HepG2 (cell line): Measurements from ENCODE around the gene CDK8. TPM values are rescaled to one million over a fixed set of nuclear protein-coding genes. Genes with fewer than 3 reads are reported as not detected.

Experiments used
- ATAC-seq: fragments of 200-7000 bp; cut with Tn5 transposase; 3 replicates; pipeline ENCODE4 v1.9.1; 2020; ENCODE audit warnings: mild to moderate bottlenecking, moderate library complexity
- BruUV-seq: library from RNA; stranded (reverse); fragments of 400-500 nt; replicated peaks from 2 replicates; lab custom pipeline; 2021; lab: Mats Ljungman, UMichigan
- CTCF ChIA-PET: fragments of 300-600 bp; formaldehyde crosslinking; extraction: SDS; loops from one replicate; lab custom pipeline; 2021; ENCODE audit warnings: low total read pairs, inconsistent platforms, low intra/inter-chr PET ratio; lab: Yijun Ruan, JAX
- POLR2A ChIA-PET: fragments of 350-600 bp; sonication (Branson Sonifier 250); formaldehyde crosslinking; loops from one replicate; lab custom pipeline; 2020; ENCODE audit warnings: antibody characterized with exemption, inconsistent platforms; lab: Yijun Ruan, JAX
- DNase-seq: peaks from one replicate; pipeline ENCODE4 v3.0.0-alpha.2; 2015; ENCODE audit warnings: low spot score
- FAIRE-seq: peaks from 3 replicates; lab custom pipeline; 2011; peaks lifted over from hg19 to GRCh38; lab: Jason Lieb, UNC
- H2AFZ ChIP-seq: one replicate; pipeline ENCODE4 v1.6.1; 2011; ENCODE audit warnings: low read length, inconsistent platforms
- H3K27ac ChIP-seq: fragments of 300-600 bp; 3 replicates; pipeline ENCODE4 v1.8.0; 2011; ENCODE audit warnings: mixed run types, mild to moderate bottlenecking, mixed read lengths, low read length, inconsistent platforms; ENCODE audit not compliant: insufficient read depth; ENCODE audit errors: extremely low read length
- H3K27me3 ChIP-seq, 2 experiments: fragments of 200-600 bp in 1 of 2; 2 replicates in 1 of 2; 3 replicates in 1 of 2; pipeline versions ENCODE4 v1.6.0 to v1.8.0; 2011; ENCODE audit warnings: low read length in 2 of 2, mild to moderate bottlenecking in 2 of 2, moderate library complexity in 2 of 2, inconsistent platforms in 1 of 2; ENCODE audit not compliant: insufficient read depth in 2 of 2, control insufficient read depth in 1 of 2
- H3K36me3 ChIP-seq, 2 experiments: fragments of 200-600 bp in 1 of 2; replicated peaks in 1 of 2; 2 replicates in 1 of 2; 3 replicates in 1 of 2; pipeline versions ENCODE4 v1.5.1 to v1.8.0; 2011; ENCODE audit warnings: low read length in 2 of 2, inconsistent platforms in 1 of 2; ENCODE audit not compliant: insufficient read depth in 2 of 2, control insufficient read depth in 1 of 2
- H3K4me1 ChIP-seq: 2 replicates; pipeline ENCODE4 v1.5.1; 2012; ENCODE audit warnings: low read length, inconsistent platforms; ENCODE audit not compliant: insufficient read depth
- H3K4me2 ChIP-seq: 2 replicates; pipeline ENCODE4 v1.6.0; 2011; ENCODE audit warnings: low read depth, low read length, inconsistent platforms
- H3K4me3 ChIP-seq, 3 experiments: fragments of 200-600 bp in 1 of 3; sonication (generic), shearing (Covaris generic) in 1 of 3; replicated peaks in 1 of 3; 2 replicates each; pipeline ENCODE4 v1.5.1; 2011 to 2016; ENCODE audit warnings: low read length in 3 of 3, inconsistent platforms in 2 of 3, low read depth in 2 of 3, mild to moderate bottlenecking in 2 of 3, control low read depth in 1 of 3, mixed read lengths in 1 of 3; ENCODE audit not compliant: insufficient read depth in 1 of 3
- H3K79me2 ChIP-seq: one replicate; pipeline ENCODE4 v1.6.1; 2011; ENCODE audit warnings: low read length, inconsistent platforms; ENCODE audit not compliant: insufficient read depth
- H3K9ac ChIP-seq: 2 replicates; pipeline ENCODE4 v1.6.0; 2011; ENCODE audit warnings: mild to moderate bottlenecking, low read depth, low read length, inconsistent platforms; ENCODE audit not compliant: insufficient read depth
- H3K9me3 ChIP-seq: 2 replicates; pipeline ENCODE4 v1.5.1; 2012; ENCODE audit warnings: mild to moderate bottlenecking, low read length
- H4K20me1 ChIP-seq: 2 replicates; pipeline ENCODE4 v1.6.0; 2011; ENCODE audit warnings: inconsistent platforms, mild to moderate bottlenecking, low read length, moderate library complexity; ENCODE audit not compliant: insufficient read depth
- FOXA3 ChIP-seq: IDR thresholded peaks from 2 replicates; pipeline ENCODE4 v1.6.1; 2016; ENCODE audit warnings: missing genetic modification reagents, missing compliant biosample characterization
- FOXP1 ChIP-seq, 2 experiments: fragments of 450-650 bp in 1 of 2; IDR thresholded peaks; 2 replicates each; pipeline ENCODE4 v1.6.1; 2017 to 2018; ENCODE audit warnings: antibody characterized with exemption in 1 of 2
- KDM4B ChIP-seq: sonication (generic); formaldehyde crosslinking; IDR thresholded peaks from 2 replicates; pipeline ENCODE4 v1.4.0; 2020; ENCODE audit warnings: missing genetic modification reagents
- NONO ChIP-seq, 2 experiments: fragments of 450-650 bp in 1 of 2; sonication (generic) in 1 of 2; formaldehyde crosslinking in 1 of 2; IDR thresholded peaks in 1 of 2; conservative IDR thresholded peaks in 1 of 2; 2 replicates each; pipeline versions ENCODE4 v1.6.1 to v1.8.0; 2017 to 2022; ENCODE audit warnings: mild to moderate bottlenecking in 1 of 2, missing genetic modification reagents in 1 of 2, moderate library complexity in 1 of 2
- NR1H2 ChIP-seq: sonication (generic); formaldehyde crosslinking; IDR thresholded peaks from 2 replicates; pipeline ENCODE4 v1.8.1; 2022; ENCODE audit warnings: low read depth, missing genetic modification reagents, borderline replicate concordance
- REXO4 ChIP-seq: sonication (generic); formaldehyde crosslinking; IDR thresholded peaks from 2 replicates; pipeline ENCODE4 v1.8.0; 2022; ENCODE audit warnings: missing genetic modification reagents, mild to moderate bottlenecking, borderline replicate concordance
- RNF2 ChIP-seq: fragments of 450-650 bp; conservative IDR thresholded peaks from 2 replicates; pipeline ENCODE4 v1.6.1; 2016; ENCODE audit warnings: low read depth
- SMC3 ChIP-seq: IDR thresholded peaks from 2 replicates; pipeline ENCODE4 v1.6.1; 2011; ENCODE audit warnings: low read length, improper control_type of control experiment
- TBP ChIP-seq: sonication (generic); formaldehyde crosslinking; IDR thresholded peaks from 2 replicates; pipeline ENCODE4 v1.5.0; 2020; ENCODE audit warnings: missing genetic modification reagents
- XRCC5 ChIP-seq: fragments of 200-400 bp; formaldehyde crosslinking; optimal IDR thresholded peaks from 2 replicates; pipeline ENCODE3; 2017; ENCODE audit warnings: mild to moderate bottlenecking, low read length
- ZNF12 ChIP-seq: sonication (generic); formaldehyde crosslinking; IDR thresholded peaks from 2 replicates; pipeline ENCODE4 v1.5.0; 2020; ENCODE audit warnings: missing genetic modification reagents
- ZNF607 ChIP-seq: sonication (generic); formaldehyde crosslinking; IDR thresholded peaks from 2 replicates; pipeline ENCODE4 v1.5.1; 2020; ENCODE audit warnings: missing genetic modification reagents, mild to moderate bottlenecking, borderline replicate concordance
- ZNF674 ChIP-seq: sonication (generic); formaldehyde crosslinking; IDR thresholded peaks from 2 replicates; pipeline ENCODE4 v1.5.0; 2020; ENCODE audit warnings: low read depth, mild to moderate bottlenecking, missing genetic modification reagents
- ZNF720 ChIP-seq: sonication (generic); formaldehyde crosslinking; IDR thresholded peaks from 2 replicates; pipeline ENCODE4 v1.4.0; 2020; ENCODE audit warnings: missing genetic modification reagents
- WGBS: methylation state at CpG from one replicate; pipeline ENCODE4 v1.1.6; 2017; ENCODE audit warnings: low lambda C conversion rate; 5-methylcytosine and 5-hydroxymethylcytosine counted together
- in situ Hi-C: cut with HindIII; loops from 2 replicates; pipeline ENCODE4 v1.10.0; 2017; ENCODE audit warnings: low pct_unique_long_range_greater_than_20kb; ENCODE audit not compliant: extremely low pct_ligation_motif_present
- intact Hi-C: fragments of 100-400 bp; cut with micrococcal nuclease; formaldehyde crosslinking; loops from one replicate; pipeline ENCODE4 v1.10.0; 2022; ENCODE audit not compliant: unreplicated experiment
- polyA plus RNA-seq, 8 experiments: library from polyadenylated mRNA; depleted of rRNA in 3 of 8; stranded (reverse) in 7 of 8; unstranded in 1 of 8; fragments of >200 nt; fragmentation: Illumina TruSeq in 4 of 8; extraction: Trizol in 4 of 8; gene quantifications; 2 replicates each; pipeline versions ENCODE4 v1.2.1 to v1.2.3, GENCODE V29; 2011 to 2016; ENCODE audit warnings: low read depth in 4 of 8, missing spikeins in 1 of 8, mixed read lengths in 1 of 8; ENCODE audit not compliant: insufficient read depth in 1 of 8
- total RNA-seq, 5 experiments: library from RNA; depleted of rRNA; stranded (reverse); fragments of >200 nt; fragmentation: Illumina TruSeq; extraction: Trizol; gene quantifications; 2 replicates each; pipeline ENCODE4 v1.2.3, GENCODE V29; 2016; ENCODE audit warnings: low read depth in 1 of 5
- TF ChIP-seq, protein P1 (sequence below): IDR thresholded peaks from 2 replicates; pipeline ENCODE4 v1.6.1; 2018; ENCODE audit warnings: missing genetic modification reagents, mild to moderate bottlenecking, missing compliant biosample characterization

CDK8 gene
- total and polyA plus RNA-seq, 2 of the 13 experiments (the other 11 are each of a cell fraction or from before 2014, with no cell fraction given) = 15.8 to 16.4 TPM

DNA sequence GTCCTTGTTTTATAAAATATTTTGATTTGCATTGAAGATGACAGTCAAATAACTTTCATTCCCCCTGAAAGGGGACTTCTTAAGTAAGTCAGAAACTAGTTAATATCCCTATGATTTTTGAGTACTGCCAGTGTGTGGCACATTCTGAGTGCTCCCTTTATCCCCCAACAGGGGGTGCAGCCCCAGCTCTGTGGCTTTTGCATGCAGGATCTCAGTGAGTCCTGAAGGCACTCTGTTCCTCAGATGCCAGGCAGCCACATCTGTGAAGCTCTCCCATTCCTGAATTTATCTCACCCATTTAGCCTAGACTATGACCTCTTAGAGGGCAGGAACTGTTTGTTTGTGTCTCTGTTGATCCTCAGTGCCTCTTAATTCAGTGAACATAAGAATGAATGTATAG, 123.1 kb downstream of the CDK8 start (continued):
- TF ChIP-seq ZNF720 (no peak), NONO (IDR thresholded peaks at IDR 0.05) (no peak), NONO (CRISPR knock-in tag; conservative IDR thresholded peaks at IDR 0.05) (no peak), SMC3 (peak; percentile 39; the same call in 1 of the 2 replicates)

DNA sequence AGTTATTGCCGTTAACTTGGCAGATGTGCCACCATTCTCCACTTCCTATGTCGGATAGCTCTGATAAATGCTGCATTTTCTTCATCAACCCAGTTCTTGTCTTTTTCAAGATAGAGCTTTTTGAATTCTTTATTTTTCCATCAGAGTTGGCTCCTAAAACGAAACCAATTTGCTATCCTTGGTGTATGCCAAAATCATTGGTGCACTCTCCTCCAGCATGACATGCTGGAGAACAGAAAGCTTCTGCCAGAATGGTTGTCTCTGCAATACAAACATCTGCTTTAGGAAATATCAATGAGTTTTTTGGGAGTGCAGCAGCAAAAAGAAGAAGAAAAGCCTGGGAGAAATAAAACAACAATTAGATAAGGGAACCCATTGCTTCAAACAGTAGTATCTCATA, 124.2 kb downstream of the CDK8 start:
- no peaks in the 10 kb centered on the region for H3K9me3 ChIP-seq
- no peak for TF ChIP-seq FOXA3 (CRISPR knock-in tag)
- no peak for TF ChIP-seq KDM4B (CRISPR knock-in tag)
- TF ChIP-seq ZNF674 (CRISPR knock-in tag) = no peak
- no peak for TF ChIP-seq NR1H2 (CRISPR knock-in tag)
- TF ChIP-seq, protein P1, sequence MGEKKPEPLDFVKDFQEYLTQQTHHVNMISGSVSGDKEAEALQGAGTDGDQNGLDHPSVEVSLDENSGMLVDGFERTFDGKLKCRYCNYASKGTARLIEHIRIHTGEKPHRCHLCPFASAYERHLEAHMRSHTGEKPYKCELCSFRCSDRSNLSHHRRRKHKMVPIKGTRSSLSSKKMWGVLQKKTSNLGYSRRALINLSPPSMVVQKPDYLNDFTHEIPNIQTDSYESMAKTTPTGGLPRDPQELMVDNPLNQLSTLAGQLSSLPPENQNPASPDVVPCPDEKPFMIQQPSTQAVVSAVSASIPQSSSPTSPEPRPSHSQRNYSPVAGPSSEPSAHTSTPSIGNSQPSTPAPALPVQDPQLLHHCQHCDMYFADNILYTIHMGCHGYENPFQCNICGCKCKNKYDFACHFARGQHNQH (CRISPR knock-in tag) = no peak
- no peak for TF ChIP-seq RNF2
- no peak for TF ChIP-seq TBP (CRISPR knock-in tag)
- no peak for TF ChIP-seq ZNF12
- no peak for TF ChIP-seq REXO4 (CRISPR knock-in tag)
- no peak for TF ChIP-seq XRCC5
- no peak for TF ChIP-seq FOXP1 (IDR thresholded peaks at IDR 0.05)
- no peak for TF ChIP-seq FOXP1 (CRISPR knock-in tag; IDR thresholded peaks at IDR 0.05)
- TF ChIP-seq ZNF607 (CRISPR knock-in tag) = no peak
- TF ChIP-seq, all 625 proteins: peak for 0
- Histone ChIP-seq H3K4me1 (no peaks in the 10 kb centered on the region), H3K36me3 (no peaks in the 10 kb centered on the region), H3K9ac (no peak overlapping the region), H2AFZ (no peak overlapping the region), H3K27me3 (no peaks in the 10 kb centered on the region), H3K4me2 (no peak overlapping the region), H3K27ac (no peak overlapping the region), H3K4me3 (no peak overlapping the region), H3K79me2 (no peaks in the 10 kb centered on the region), H4K20me1 (no peaks in the 10 kb centered on the region)
- CTCF ChIA-PET = no interaction called here
- DNase-seq (no peak), FAIRE-seq (no peak), ATAC-seq (no peak)
- in situ Hi-C loops = no loop called here
- POLR2A ChIA-PET = no interaction called here
- intact Hi-C loops = loop anchor here (10.0 kb wide), 1 partner anchor 117 kb away; no protein-coding TSS in a partner anchor
- 98% methylated on average over 3 of the region's 3 CpGs for WGBS
- BruUV-seq = no TSS peak
